HG02610 (cell line): ENCODE data around the gene KIAA1671.

Experiments used
- ATAC-seq: cut with Tn5 transposase; IDR thresholded peaks from one replicate; pipeline ENCODE4 v1.9.1; 2021; ENCODE audit warnings: mild to moderate bottlenecking, moderate library complexity; ENCODE audit not compliant: unreplicated experiment

Gene KIAA1671

DNA sequence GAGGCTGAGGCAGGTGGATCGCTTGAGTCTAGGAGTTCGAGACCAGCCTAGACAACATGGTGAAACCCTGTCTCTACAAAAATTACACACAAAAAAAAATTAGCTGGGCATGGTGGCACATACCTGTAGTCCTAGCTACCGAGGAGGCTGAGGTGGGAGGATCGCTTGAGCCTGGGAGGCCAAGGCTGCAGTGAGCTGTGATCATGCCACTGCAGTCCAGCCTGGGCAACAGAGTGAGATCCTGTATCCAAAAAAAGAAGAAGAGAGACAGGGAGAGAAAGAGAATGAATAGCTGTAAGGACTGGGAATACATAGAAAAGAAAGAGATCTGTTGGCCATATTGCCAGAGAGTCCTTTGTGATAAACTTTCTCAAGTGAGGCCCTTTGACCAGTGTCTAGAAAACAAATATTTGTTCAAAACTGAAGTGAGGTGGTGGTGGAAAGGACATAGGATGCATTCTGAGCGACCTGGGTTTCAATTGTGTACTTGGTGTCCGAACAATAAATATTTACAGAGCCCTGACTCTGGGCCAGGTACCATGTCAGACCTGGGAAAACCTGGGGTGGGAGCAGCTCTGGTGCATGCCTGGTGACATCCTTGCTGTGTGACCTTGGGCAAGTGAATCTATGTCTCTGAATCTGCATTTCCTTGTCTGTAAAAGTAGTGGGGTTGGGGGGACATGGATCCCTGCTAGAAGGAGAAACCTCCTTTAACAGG, 157.5 kb downstream of the KIAA1671 start:
- no peak for ATAC-seq

GRCh38 chr22:25110596-25110845, 158.0 kb downstream of the KIAA1671 start:
- ATAC-seq, result no peak

- ATAC-seq, result no peak
Observed at GRCh38 chr22:25110846-25111578, 158.5 kb downstream of the KIAA1671 start.

- no peak for ATAC-seq
Observed at GRCh38 chr22:25111579-25112517, 159.3 kb downstream of the KIAA1671 start.

DNA sequence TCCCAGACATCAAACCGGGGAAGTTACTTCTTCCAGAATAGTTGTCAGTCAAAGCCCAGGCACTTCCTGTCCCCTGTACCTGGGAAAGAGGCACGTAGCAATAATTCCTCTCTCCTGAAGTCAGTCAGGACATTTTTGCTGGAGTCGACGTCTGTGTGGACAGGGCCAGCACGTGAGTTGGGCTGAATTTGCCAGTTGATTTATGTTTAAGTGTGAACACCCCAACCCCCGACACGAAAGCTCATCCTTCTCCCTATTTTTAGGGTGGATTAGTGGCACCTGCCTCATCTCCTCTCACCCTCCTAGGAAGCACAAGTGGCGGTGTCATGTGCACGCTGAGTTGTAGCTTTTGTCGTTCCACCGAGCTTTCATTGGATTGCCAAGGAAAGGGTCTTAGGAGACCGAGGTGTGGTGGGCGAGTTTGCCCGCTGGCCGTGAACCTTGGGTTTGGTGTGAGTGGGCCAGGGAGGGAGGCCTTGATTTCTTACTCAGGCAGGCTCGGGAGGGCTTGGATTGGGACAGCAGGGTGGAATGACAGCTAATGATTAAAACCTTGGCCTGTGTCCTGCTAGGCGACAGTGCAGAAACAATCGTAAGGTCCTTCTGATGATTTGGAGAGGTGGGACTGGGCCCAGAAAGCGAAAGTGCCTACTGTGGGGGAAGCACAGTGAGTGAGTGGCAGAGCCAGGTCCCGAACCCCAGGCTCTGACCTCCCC, 160.2 kb downstream of the KIAA1671 start:
- ATAC-seq, result no peak

GRCh38 chr22:25113316-25113721, 160.8 kb downstream of the KIAA1671 start:
- no peak for ATAC-seq

DNA sequence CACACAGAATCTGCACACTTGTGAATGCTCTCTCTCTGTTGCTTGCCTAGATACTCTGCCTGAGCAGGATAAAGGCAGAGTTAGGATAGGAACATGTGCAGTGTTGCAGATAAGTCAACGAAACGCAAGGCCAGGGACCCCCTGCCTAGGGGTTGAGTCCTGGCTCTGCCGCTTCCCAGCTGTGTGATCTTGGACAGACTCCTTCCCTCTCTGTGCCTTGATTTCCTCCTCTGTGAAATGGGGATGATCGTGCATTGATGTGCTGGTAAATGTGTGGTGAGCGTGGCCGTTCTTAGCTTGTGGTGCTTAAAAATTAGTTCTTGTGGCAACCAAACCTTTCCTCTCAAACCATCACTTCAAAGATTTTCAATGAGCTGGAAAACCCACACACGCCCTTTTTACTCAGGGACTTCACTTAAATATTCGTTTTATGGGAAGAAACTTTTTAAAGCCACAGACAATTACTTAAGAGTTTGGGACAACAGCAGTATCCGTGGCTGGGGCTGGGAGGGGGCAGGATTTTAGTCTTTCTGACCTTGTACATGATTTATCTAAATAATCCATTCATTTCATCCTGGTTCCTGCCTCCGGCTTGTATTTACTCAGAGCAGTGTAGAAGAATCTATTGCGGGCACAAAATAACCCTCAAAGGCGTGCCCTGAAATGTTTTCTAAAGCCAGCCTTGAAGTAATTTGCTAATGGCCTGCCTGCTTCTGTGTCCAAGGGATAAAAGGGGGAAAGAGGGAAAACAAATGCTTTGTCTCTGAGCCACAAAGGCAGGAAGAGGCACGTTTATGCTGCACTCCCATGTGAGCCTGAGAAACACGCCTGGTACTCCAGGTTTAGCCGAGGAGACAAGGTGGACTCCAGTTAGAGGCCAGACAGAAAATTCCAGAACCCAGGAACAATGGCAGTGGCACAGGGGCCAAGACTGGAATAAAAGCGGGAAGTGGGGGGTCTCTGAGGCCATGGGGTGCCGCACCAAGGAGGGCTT, 162.2 kb downstream of the KIAA1671 start:
- no peak for ATAC-seq

GRCh38 chr22:25119609-25120008, 167.1 kb downstream of the KIAA1671 start:
- ATAC-seq, result no peak

DNA sequence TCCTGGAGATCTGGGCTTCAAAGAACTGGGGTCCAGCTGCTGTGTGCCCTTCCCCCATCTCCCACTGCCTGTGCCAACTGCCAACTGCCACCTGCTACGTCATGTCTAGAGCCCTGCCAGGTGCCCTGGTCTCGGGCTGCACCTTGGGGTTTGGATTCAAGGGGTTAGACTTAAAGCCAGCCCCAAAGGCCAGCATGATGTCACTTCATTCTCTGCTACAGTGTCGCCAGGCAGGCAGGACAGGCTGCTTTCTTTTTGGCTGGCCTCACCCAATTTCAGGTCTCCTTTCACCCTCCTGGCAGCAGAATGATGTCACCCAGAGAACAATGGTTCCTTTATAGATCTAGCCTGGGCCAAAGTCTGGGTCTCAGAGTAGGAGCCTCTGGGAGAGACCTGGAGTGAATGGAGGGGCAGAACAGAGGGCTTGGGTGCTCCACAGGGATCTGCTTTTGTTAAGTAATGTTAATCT, 167.6 kb downstream of the KIAA1671 start:
- no peak for ATAC-seq

- no peak for ATAC-seq
Observed at GRCh38 chr22:25120761-25121212, 168.3 kb downstream of the KIAA1671 start.

DNA sequence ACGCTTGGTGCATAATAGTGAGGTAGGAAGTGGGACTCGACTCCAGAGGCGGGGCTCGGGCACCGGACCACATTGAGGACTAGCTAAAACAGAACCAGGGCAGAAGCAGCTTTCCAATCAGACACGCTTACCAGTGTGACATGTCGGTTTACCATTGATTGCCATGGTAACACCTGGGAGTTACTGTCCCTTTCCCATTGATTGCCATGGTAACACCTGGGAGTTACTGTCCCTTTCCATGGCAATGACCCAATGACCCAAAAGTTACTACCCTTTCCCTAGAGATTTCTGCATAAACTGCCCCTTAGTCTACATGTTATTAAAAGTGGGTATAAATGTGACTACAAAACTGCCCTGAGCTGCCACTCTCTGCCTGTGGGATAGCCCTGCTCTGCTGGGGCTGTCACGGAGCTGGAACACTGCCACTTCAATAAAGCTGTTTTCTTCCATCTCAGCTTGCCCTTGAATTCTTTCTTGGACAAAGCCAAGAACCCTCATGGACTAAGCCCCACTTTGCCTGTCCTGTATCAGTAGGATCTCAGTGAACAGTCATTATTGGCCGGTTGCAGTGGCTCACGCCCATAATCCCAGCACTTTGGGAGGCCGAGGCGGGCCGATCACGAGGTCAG, 169.7 kb downstream of the KIAA1671 start:
- no peak for ATAC-seq

- no peak for ATAC-seq
Observed at GRCh38 chr22:25123677-25124076, 171.2 kb downstream of the KIAA1671 start.

GRCh38 chr22:25125693-25126357, 173.3 kb downstream of the KIAA1671 start:
- no peak for ATAC-seq

GRCh38 chr22:25126510-25126909, 174.0 kb downstream of the KIAA1671 start:
- ATAC-seq, result no peak

DNA sequence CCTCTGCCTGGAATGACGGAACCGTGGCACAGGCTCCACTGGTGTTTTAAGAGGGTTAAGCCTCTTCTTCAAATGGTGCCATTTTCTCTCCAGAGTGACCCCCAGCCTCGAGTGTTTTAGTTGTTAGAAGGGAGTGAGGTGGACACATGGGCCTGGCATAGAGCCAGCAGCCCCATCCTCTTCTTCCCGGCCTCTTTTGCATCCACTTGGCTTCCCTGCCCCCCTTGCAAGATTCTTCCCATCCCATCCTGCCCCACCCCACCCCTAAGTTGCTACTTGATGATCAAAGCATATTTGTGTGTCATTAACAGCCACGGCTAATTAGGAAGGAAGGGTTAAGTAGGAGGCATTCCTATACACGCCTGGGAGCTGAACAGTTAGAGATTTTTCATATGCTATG, 174.8 kb downstream of the KIAA1671 start:
- no peak for ATAC-seq

GRCh38 chr22:25130462-25130861, 177.9 kb downstream of the KIAA1671 start:
- no peak for ATAC-seq

DNA sequence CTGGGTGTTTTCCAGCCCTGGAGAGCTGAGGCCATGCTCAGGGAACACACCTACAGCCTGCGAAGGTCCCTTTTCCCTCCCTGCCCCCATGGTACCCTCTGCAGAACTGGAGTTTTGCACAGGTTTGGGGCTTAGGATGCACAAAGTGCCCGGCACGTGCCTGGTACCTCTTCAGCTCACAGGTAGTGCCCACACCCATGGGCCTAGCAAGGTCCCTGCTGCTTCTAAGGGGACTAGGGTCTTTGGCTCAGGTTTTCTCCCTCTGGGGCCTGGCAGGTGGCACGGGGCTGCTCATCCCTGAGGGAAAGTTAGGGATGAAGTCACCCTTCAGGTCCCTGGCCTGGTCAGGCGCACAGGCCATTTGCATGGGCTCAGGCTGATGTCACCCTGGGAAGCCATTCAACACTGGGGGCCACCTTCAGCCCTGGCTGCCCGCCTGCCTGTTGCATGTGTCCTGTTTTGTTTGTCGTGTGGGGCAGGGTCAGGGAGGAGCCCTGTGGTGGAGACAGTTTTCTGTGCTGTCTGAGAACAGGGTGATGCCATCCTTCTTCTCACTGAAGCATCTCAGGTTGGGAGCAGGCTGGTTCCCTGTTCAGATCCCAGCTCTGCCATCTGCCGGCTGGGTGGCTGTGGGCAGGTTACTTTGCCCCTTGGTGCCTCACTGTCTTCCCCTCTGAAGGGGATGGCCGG, 178.8 kb downstream of the KIAA1671 start:
- no peak for ATAC-seq

DNA sequence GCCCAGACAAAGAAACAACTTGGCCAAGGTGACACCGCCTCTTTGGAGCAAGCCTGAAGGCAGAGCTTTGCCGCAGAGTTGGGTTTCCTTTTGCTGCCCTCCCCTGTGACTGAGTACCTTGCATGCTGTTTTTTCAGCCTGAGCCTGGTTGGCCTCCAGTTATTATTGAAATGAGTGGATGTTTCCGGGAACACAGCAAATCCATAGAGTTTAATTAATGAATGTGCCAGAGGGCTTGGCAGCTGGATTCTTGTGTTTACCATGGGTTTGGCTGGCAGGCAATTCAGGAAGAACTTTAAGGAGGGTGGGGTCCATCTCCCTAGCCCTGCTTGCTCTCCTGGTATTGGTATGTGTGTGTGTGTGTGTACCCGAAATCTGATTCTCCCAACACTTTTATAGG, 181.5 kb downstream of the KIAA1671 start:
- ATAC-seq, result no peak
